Posterior cingulate gyrus (tissue), 11 donors: ENCODE data around the gene NOXO1.

Source experiments
- DNase-seq, 10 donors: peaks; one replicate each; pipeline versions ENCODE4 v3.0.0 to v3.0.0-alpha.2; 2020 to 2021; ENCODE audit warnings: mixed read lengths in 3 of 10
- intact Hi-C: fragments of 100-400 bp; cut with DNase I; formaldehyde crosslinking; loops from one replicate; pipeline ENCODE4 v1.15.1; 2023

NOXO1 gene

GRCh38 chr16:1981398-1981836, at the start of gene NOXO1:
Gene NOXO1, minus strand, starts transcription at chr16:1981469. Its CDS starts 290 bp downstream, at chr16:1981179.
- intact Hi-C loops = no loop called here
- DNase-seq = no peak

DNA sequence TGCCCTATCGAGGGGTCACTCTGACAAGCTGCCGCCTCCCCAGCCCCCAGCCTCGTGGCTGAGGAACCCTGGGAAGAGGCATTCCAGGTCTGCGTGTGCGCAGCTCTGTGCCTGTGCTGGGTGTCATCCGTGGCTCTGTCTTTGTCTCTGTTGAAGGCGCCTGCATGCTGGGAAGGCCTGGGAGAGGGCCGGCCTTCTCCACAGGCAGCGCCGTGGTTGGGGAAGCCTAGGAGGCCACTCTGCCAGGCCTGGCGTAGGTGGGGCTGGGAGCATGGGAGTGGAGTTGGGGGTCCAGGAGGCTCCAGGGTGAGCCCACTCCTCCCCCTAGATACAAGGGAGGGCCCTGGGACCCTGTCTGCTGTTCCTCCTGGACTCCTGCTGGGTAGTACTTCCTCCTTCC, 48.8 kb upstream of the NOXO1 start:
- intact Hi-C loops = no loop called here

GRCh38 chr16:2029350-2029749, 48.1 kb upstream of the NOXO1 start:
- intact Hi-C loops = no loop called here
- DNase-seq = no peak

More for the DNA sequence above, 48.8 kb upstream of the NOXO1 start:
- DNase-seq = no peak

DNA sequence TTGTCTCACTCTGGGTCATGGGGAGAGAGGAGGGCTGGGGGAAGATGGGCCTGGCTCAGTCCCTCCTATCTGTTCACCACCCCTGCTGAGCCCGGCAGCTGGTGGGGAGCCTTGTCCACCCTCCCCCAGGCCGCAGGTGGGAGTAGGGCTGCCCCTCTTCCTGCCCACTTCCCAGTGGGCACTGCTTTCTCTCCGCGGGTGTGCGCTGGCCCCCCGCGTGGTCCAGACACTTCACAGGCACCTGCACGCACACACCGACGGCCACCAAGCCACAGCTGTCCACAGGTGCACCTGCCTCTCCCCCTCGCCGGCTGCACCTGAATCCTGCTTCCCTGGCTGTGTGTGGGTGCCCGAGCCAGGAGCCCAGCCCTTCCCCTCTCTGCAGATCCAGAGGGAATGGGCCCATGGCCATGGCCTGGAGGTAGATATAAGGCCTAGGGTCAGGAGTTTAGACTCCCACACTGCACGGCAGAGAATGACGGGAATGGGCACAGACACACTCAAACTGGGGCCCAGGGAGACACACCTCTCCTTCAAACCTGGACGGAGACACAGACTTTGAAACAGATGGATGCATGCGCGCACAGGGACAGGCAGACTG, 47.5 kb upstream of the NOXO1 start:
- intact Hi-C loops = no loop called here
- DNase-seq = no peak

- no peak for DNase-seq
- intact Hi-C loops = no loop called here
These were observed 46.9 kb upstream of the NOXO1 start for GRCh38 chr16:2028146-2028545.

DNA sequence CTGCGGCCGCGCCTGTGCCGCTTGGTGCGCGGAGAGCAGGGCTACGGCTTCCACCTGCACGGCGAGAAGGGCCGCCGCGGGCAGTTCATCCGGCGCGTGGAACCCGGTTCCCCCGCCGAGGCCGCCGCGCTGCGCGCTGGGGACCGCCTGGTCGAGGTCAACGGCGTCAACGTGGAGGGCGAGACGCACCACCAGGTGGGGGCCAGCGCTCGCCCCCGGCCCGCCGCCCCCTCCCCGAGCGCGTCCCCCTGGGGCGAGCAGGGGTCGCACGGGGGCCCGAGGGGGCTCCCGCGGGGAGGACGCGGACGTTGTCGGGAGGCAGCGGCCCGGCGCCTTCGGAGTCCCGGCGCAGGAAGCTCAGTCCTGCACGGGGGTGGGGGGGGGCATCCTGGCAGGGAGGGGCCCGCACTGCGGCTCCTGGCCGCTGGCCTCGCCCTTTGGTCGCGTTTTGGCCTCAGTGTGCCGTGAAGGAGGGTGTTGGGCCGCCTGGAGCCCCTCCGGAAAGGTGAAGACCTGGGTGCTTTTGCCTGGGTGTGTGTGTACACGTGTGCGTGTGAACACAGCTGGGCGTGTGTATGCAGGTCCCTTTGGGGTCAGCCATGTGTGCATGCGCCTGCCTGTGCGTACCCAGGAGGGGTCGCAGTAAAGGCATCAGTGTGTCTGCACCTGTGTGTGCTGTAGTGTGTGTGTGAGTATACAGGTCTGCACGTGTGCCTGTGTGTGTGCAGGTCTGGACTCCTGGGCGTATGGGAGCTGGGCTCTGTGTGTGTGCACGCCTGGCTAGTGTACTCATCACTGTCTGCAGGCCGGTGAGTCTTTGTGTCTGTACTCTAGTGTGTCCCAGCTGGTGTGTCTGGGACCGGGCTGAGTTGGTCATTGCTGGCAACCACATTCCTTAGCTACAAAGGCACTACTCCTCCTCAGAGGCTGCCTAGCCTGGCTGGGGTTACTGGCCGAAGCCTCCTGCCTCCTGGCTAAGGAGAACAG, 46.0 kb upstream of the NOXO1 start:
- peak in 1 of 10 donors; percentile 86 for DNase-seq
- intact Hi-C loops = no loop called here

GRCh38 chr16:2026461-2027023, 45.3 kb upstream of the NOXO1 start, which contains the start of gene NHERF2:
Gene NHERF2, plus strand, starts transcription at chr16:2026902. Its CDS starts 104 bp downstream, at chr16:2027006.
- intact Hi-C loops = no loop called here
- DNase-seq = peak in 2 of 10 donors; percentile 51 to 89

GRCh38 chr16:2025878-2026460, 44.7 kb upstream of the NOXO1 start:
- DNase-seq = no peak
- intact Hi-C loops = no loop called here

GRCh38 chr16:2025251-2025650, 44.0 kb upstream of the NOXO1 start:
- intact Hi-C loops = no loop called here
- no peak for DNase-seq

GRCh38 chr16:2024032-2024420, 42.8 kb upstream of the NOXO1 start:
- intact Hi-C loops = no loop called here
- no peak for DNase-seq

GRCh38 chr16:2023092-2024031, 42.1 kb upstream of the NOXO1 start:
- DNase-seq = peak; percentile 81 to 99 (median 96)
- intact Hi-C loops = loop anchor here (1.0 kb wide), 2 partner anchors 33 to 117 kb away; no protein-coding TSS in a partner anchor

GRCh38 chr16:2022723-2023091, 41.4 kb upstream of the NOXO1 start:
- peak in 1 of 10 donors; percentile 74 for DNase-seq
- intact Hi-C loops = loop anchor here (1.0 kb wide), 2 partner anchors 34 to 118 kb away; no protein-coding TSS in a partner anchor

GRCh38 chr16:2019921-2020831, 38.9 kb upstream of the NOXO1 start:
- intact Hi-C loops = no loop called here
- DNase-seq = peak in 2 of 10 donors; percentile 76 to 83

GRCh38 chr16:2019518-2019920, 38.2 kb upstream of the NOXO1 start, which contains the start of gene NPW:
Gene NPW, plus strand, starts transcription at chr16:2019785.
- intact Hi-C loops = no loop called here
- DNase-seq = peak in 1 of 10 donors; percentile 80

DNA sequence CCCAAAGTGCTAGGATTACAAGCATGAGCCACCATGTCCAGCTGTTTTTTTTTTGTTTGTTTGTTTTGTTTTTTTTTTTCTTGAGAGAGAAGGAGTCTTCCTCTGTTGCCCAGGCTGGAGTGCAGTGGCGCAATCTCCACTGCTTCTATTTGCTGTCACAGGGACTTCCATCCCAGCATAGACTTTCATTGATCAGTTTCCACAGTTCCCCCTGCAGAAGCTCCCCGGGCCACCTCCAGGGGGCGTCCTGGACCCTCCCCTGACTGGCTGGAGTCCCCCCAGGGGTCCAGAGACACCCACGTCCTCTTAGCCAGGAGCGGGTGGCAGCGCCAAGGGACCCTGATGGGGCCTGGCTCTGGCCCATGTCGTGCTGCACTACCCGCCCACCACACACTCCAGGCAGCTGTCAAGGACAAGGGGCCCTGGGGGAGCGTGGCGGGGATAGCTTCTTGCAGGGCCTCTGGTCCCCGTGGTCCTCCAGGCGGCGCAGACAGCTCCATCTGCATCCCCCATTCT, 35.2 kb upstream of the NOXO1 start:
- intact Hi-C loops = no loop called here
- DNase-seq = peak in 1 of 10 donors; percentile 84

GRCh38 chr16:2015947-2016208, 34.6 kb upstream of the NOXO1 start:
- intact Hi-C loops = no loop called here
- DNase-seq = no peak

GRCh38 chr16:2015117-2015946, 34.1 kb upstream of the NOXO1 start:
- no peak for DNase-seq
- intact Hi-C loops = no loop called here

- no peak for DNase-seq
- intact Hi-C loops = no loop called here
These were observed 32.3 kb upstream of the NOXO1 start for GRCh38 chr16:2013527-2013926.
